ENCODE results near the gene TOGARAM2. TPM values are rescaled to one million over a fixed set of nuclear protein-coding genes. Genes with fewer than 3 reads are reported as not detected.

TOGARAM2 gene
- total RNA-seq, 1 donor from 2014 or later: not detected

DNA sequence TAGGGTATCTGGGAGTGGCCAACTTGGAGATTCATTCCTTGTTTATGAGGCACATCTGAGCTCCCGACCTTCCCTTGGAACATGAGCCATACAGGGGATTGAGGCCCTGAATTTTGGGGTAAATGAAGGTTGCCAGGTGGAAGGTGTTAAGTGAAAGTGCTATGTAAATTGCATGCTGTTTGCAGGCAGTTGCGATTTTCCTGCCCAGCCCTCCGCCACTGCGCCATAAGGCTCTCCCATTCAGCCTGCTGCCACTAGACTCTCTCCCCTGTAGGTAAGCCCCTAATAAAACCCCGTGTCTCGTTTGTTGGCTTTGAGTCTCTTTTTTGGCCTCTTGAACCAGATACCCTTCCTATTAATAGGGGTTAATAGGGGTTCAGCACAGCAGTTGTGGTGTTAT is 59.5 kb downstream of the TOGARAM2 start:
- TF ChIP-seq, protein P1, sequence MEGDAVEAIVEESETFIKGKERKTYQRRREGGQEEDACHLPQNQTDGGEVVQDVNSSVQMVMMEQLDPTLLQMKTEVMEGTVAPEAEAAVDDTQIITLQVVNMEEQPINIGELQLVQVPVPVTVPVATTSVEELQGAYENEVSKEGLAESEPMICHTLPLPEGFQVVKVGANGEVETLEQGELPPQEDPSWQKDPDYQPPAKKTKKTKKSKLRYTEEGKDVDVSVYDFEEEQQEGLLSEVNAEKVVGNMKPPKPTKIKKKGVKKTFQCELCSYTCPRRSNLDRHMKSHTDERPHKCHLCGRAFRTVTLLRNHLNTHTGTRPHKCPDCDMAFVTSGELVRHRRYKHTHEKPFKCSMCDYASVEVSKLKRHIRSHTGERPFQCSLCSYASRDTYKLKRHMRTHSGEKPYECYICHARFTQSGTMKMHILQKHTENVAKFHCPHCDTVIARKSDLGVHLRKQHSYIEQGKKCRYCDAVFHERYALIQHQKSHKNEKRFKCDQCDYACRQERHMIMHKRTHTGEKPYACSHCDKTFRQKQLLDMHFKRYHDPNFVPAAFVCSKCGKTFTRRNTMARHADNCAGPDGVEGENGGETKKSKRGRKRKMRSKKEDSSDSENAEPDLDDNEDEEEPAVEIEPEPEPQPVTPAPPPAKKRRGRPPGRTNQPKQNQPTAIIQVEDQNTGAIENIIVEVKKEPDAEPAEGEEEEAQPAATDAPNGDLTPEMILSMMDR (conservative IDR thresholded peaks at IDR 0.05; ENCODE audit: low read depth, low read length): no peak
- H3K4me3 ChIP-seq (ENCODE audit: low read depth, low read length): no peak overlapping the region
- DNase-seq (ENCODE audit: low read depth): no peak

DNA sequence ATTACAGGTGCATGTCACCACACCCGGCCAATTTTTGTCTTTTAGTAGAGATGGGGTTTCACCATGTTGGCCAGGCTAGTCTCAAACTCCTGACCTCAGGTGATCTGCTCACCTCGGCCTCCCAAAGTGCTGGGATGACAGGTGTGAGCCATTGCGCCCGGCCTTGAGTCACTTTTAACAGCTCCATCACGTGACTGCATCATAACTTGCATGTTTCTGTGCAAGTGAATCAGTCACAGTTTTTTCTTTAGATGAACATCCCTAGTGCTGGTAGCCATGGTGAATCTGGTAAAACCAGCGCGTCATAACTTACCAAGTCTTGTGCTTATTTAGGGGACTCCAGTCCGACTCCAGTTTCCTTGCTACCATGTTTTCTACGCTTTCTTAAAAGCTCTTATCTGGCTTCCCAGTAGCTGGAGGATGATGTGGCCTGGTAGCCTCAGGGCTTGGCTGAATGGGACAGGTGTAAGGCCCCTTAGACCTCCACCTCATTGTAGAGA is 60.1 kb downstream of the TOGARAM2 start:
- TF ChIP-seq, protein P1 (conservative IDR thresholded peaks at IDR 0.05; ENCODE audit: low read depth, low read length): no peak
- no peak overlapping the region for H3K4me3 ChIP-seq (ENCODE audit: low read depth, low read length)
- DNase-seq (ENCODE audit: low read depth): no peak

DNA sequence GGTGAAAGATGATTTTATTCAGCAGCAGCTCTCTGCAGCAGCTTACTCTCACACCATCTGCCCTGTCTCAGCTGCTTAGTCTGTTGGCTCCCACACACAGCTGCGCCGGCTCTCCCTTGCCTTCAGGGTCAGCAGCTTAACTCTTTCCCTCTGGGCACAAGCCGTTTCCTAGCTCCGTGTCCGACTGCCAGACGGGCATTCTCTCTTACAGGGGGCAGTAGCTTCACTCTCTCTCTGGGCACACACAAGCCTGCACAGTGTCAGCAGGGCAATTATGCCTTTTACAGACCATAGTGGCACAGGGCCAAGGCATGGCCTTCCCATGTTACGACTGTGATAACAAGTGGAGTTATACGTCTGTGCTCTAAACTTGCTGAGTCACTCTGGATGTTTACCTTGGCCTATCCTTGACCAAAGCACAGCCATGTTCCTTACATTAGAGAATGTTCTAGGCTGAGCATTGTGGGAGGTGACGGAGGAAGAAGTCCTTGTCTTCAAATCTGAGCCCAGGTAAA is 61.5 kb downstream of the TOGARAM2 start:
- H3K4me3 ChIP-seq (ENCODE audit: low read depth, low read length): no peak overlapping the region
- TF ChIP-seq, protein P1 (conservative IDR thresholded peaks at IDR 0.05; ENCODE audit: low read depth, low read length): no peak
- DNase-seq (ENCODE audit: low read depth): no peak

DNA sequence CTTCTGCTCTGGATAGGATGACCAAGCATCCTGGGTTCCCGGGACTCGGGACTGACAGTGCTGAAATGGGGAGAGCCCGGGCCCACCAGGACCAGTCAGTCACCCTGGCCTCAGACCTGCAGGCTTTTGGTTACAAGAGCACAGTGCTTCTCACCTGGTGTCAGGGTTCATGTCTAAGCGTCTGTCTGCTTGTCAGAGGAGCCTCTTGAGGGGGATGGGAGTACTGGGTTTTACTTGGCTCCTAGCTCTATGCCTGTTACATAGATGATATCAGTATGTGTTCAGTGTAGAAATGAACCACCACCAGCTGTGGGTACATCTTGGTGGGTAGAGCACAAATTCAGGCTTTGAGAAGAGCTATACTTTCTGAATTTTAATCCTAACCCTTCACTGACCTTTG is 63.4 kb downstream of the TOGARAM2 start:
- no peak overlapping the region for H3K4me3 ChIP-seq (ENCODE audit: low read depth, low read length)
- TF ChIP-seq, protein P1 (conservative IDR thresholded peaks at IDR 0.05; ENCODE audit: low read depth, low read length): no peak
- no peak for DNase-seq (ENCODE audit: low read depth)

DNA sequence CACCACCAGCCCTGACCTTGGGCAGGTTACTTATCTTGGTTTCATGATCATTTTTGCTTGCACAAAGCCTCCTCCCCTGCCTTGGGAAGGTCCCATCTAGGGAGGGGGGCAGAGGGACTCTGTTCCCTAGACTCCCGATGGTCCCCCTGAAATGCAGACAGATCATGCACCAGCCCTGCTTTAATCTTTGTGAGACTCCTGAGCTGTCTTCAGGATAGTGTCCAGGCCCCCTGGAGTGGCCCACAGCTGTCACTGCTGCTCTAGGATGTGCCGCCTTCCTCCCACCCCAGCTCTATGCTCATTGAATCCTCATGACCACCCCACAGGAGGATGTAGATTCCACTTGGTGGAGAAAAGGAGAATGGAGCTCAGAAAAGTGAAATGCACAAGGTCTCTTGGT is 65.2 kb downstream of the TOGARAM2 start:
- no peak for DNase-seq (ENCODE audit: low read depth)
- TF ChIP-seq, protein P1 (conservative IDR thresholded peaks at IDR 0.05; ENCODE audit: low read depth, low read length): no peak
- H3K4me3 ChIP-seq (ENCODE audit: low read depth, low read length): no peak overlapping the region

DNA sequence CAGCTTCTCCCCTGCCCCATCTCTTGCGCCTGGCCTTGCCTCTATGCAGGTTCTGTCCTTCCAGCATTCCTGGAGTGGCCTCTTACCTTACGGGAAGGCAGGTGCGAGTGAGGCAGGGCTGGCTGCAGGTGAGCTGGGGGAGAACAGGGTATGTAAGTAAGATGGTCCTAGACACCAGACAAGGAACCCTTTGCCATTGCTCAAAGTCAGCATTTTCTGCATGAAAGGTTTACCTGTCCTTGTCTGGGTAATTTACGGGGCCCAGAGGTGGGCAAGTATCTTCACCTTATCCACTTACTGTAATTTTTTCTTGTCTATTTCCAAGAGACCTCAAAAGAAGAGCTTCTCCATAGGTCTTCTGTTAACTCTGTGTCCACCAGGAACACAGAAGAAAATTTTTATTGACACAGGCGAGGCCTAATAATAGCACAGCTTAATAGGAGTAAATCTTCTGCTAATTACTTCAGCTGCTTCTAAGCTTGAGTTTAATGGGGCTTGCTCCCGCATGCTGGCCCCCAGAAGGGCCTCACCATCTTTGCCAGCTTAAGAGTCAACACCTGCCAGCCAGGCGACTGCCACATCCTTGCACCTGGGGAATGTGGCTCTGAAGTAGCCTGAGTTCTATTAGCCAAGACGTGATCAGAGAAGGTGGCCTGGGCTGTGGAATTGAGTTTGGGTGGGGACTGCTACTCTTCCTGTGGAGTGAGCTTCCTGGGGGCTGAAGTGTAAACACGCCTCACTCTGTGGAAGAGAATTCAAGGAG is 66.2 kb downstream of the TOGARAM2 start:
- no peak overlapping the region for H3K4me3 ChIP-seq (ENCODE audit: low read depth, low read length)
- TF ChIP-seq, protein P1 (conservative IDR thresholded peaks at IDR 0.05; ENCODE audit: low read depth, low read length): no peak
- DNase-seq (ENCODE audit: low read depth): no peak

DNA sequence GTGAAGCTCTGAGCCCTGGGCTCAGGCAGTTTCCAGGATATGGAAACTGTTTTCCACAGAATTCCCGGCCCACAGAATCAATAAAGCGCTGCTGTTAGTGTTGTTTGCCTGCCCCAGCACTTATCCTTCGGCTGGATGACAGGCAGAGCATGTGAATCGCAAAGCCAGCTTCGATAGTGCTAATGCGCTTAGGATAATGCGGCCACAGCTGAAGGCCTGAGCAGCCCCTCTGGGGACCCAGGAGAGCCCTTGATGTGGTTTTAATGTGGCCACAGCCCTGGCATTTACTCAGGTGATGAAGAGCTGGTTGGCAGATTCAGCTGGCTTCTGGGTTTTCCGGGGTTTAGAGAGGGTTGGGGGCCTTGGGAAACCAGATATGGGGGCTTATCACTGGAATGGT is 69.5 kb downstream of the TOGARAM2 start:
- TF ChIP-seq, protein P1 (conservative IDR thresholded peaks at IDR 0.05; ENCODE audit: low read depth, low read length): no peak
- H3K4me3 ChIP-seq (ENCODE audit: low read depth, low read length): no peak overlapping the region
- DNase-seq (ENCODE audit: low read depth): no peak

All from epithelial cell of proximal tubule (primary cell).